Neural progenitor cell (in vitro differentiated cells): ENCODE data around the gene L3MBTL2.

ENCODE experiments used
- CTCF ChIP-seq: fragments of 200-600 bp; sonication (generic); IDR thresholded peaks from 2 replicates; pipeline ENCODE4 v1.5.1; 2017; ENCODE audit warnings: antibody characterized with exemption, mild to moderate bottlenecking
- EZH2 ChIP-seq: fragments of 200-600 bp; sonication (generic); IDR thresholded peaks from 2 replicates; pipeline ENCODE4 v1.6.1; 2017; ENCODE audit warnings: antibody characterized with exemption, mild to moderate bottlenecking, moderate library complexity
- EZH2phosphoT487 ChIP-seq: fragments of 200-600 bp; sonication (generic); IDR thresholded peaks from 2 replicates; pipeline ENCODE4 v1.6.1; 2017; ENCODE audit warnings: antibody characterized with exemption

DNA sequence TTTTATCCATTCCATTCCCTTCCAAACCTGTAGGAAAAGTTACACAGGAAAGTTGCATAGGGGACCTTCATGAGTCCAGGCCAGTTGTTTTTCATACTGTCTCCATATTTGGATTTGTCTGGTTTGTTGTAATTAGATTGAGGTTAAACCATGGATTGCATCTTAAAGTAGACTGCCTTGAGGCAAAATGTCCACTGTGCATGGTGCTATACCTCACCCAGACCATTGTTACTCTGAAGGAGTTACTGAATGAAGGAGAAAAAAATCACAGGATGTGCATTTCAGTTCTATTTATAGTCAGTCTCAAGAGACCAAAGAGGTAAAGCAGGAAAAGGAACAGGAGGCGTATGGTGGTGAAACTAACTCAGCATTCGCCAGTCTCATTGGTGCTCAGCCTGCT is 29.6 kb upstream of the L3MBTL2 start:
- no peak for TF ChIP-seq CTCF
- no peak for TF ChIP-seq EZH2
- no peak for TF ChIP-seq EZH2phosphoT487
